Measurements from ENCODE around the gene PKDCC.
"Not testable (repeated sequence)": the region's sequence is repeated elsewhere in the genome, so short reads cannot be mapped to it uniquely, and the experiment has no call there.

PKDCC gene

DNA sequence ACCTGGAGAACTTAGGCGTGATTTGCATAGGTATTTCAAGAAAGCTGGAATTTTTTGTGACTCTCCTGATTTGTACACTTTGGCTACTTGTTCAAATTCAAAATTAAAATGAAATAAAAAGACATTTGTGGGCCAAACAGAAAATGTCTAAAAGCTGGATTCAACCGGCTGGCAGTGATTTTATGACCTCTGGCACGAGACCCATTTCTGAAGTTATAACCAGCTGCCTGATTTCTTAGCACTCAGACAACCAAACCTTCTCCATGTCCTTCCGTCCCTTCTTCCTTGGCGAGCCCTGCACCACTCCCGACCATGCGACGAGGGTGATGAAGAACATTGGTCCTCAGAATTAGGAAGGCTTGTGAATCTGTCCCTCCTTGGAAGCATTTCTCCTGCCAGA lies 19.7 kb downstream of the PKDCC start:
- DNase-seq: no peak

- no peak for DNase-seq
These were observed 20.9 kb downstream of the PKDCC start for GRCh38 chr2:42068571-42069178.

DNA sequence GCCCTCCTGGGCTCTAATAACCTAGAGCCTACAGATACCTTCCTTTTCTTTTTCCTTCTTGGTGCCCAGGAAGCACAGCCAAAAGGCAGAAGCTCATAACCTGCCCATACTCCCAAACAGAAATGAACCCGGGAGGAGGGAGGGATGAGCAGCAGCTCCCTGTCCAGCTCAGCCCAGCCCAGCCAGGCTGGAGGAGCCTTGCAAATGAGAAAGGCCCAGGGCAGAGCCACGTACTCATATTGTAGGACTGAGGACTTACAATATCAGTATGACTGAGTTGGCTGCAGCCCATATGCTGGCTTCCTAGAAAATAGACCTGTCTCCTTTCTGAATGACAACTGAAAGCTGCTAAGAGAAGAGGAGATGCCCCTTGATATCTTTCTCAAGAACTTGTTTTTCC lies 21.7 kb downstream of the PKDCC start:
- no peak for DNase-seq

- no peak for DNase-seq
These were observed 24.0 kb downstream of the PKDCC start for GRCh38 chr2:42071791-42072190.

DNA sequence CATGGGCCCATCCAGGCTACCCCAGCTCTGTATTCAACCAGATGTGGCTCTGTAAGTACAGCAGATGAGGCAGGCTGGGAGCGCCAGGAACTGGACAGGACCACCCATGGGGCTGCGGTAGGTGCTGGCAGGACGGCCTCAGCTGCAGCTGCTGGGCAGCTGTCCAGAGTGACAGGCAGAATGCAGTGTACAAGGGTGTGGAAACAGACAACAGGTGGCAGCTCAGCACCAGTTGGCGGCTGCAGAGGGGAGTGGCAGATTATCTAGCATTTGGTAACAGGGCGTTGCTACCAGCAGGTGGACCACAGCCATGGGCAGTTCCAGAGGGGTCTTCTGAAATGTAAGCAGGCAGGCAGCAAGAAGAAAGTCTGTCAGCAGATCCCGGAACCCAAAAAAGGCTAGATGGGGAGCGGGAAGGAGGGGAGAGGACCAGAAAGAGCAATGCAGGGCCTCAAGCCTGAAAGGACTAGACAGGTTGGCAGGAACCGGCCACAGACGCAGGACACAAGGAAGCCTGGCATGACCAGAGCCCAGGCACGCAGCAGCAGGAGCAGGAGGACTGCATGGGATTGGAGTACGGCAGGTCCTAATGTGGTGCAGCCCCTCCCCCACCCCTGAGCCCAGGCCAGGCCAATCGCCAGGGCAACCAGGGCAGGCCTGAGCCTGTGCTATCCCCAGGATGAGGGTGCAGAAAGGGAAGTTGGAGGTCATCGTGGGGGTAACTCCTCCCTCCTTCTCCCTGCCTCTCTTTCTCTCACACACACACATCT lies 24.7 kb downstream of the PKDCC start:
- DNase-seq: no peak

DNA sequence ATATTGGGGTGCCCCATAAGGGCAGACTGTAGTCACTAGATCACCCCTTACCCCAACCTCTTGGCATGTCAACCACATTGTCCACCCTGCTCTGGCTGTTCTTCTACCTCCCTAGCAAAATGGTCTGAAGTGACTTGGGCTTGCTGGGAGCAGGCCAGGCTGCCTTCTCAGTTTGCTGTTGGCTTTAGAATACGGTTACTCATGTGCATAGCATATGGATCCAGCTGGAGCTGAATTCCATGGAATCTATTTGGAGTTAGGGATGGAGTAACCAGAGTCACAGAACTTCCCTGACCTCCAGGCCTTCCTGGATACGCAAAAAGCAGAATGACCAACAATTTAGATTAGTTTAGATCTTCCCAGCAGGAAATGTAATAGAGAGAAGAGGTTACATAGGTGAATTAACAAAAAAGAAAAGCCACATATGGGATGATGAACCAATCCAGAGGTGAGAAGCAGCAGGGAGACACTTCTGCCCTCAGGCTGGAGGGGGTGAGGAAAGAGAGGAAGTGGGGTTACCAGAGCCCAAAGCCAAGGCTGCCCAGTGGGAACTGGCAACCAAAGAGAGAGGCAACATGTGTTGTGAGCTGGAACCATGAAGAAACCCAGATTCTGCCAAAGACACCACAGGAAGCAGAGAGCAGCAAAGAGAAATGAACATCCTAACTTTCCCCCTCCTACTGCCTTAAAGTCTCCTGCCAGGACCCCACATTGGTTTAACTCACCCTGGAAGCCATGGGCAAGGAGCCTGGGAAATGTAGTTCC lies 26.1 kb downstream of the PKDCC start:
- DNase-seq: no peak

- DNase-seq: no peak
These were observed 26.8 kb downstream of the PKDCC start for GRCh38 chr2:42074661-42075060.

- no peak for DNase-seq
These were observed 28.8 kb downstream of the PKDCC start for GRCh38 chr2:42076357-42077225.

DNA sequence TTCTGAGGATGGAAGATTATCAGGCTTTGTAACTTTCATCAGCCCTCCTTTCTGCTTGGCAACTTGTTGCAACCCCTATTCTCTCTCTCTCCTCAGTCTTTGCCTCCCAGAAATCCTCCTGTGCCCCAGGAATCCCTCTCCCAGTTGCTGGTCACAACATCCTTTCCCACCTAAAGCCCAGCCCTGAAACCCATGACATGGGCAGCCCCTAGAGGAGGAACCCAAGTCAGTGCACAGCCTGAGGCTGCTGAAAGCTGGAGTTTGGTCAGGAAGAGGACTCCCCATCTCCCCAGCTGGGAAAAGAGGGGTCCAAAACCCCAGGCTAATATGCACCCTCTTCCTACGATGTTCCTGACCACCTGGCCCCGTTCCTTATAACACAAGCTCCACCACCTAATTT lies 29.5 kb downstream of the PKDCC start:
- no peak for DNase-seq

DNA sequence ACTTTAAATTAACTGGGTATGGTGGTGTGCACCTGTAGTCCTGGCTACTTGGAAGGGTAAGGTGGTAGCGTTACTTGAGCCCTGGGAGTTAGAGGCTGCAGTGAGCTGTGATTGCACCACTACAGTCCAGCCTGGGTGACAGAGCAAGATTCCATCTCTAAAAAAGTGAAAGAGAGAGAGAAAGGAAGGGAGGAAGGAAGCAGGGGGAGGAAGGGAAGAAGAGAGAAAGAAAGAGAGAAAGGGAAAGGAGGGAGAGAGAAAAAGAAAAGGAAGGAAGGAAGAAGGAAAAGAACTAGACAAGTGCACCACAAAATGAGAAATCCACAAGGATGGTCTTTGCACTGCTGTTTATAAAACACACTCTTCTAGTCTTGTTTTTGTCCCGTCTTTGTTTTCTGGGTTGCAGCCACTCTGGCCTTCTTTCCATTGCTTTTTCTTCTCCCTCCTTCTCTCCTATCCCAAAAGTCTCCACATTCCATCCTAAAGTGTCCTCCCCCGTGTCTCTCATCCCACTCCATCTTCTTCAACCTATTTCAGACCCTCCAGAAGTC lies 32.0 kb downstream of the PKDCC start:
- DNase-seq: no peak

GRCh38 chr2:42081151-42081550 lies 33.3 kb downstream of the PKDCC start:
- DNase-seq: not testable (repeated sequence)

DNA sequence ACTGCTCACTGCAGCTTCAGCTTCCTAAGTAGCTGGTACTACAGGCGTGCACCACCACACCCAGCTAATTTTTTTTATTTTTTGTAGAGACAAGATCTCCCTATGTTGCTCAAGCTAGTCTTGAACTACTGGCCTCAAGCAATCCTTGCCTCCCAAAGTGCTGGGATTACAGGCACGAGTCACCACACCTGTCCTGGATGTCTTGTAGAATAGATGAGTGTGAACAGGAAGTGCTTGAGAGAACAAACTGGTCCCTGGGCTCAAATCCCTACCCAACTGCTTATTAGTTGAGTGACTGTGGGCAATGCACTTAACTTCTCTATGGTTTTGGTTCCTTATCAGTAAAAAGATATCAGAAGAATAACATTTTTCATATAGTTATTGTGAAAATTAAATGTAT lies 34.2 kb downstream of the PKDCC start:
- DNase-seq: no peak

DNA sequence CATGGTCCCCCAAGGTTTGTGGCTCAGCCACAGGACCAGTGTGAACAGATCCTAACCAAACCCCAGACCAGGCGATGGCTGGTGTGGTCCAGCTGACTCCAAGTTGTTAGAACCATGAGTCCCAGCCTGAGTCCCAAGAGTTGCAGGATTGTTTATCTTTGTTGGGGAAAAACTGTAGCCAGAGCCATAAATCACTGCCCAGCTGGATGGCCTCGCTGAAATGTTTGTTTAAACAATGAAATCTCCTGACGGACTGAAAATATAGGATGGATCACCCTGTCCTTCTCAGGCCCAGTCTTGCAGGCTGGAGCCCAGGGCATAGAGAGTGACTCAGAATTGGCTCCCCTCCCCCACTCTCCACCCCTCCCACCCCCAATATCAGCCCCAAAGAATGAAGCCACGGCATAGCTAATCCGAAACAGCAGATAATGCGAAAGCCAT lies 36.4 kb downstream of the PKDCC start:
- no peak for DNase-seq

GRCh38 chr2:42085070-42085469 lies 37.2 kb downstream of the PKDCC start:
- not testable (repeated sequence) for DNase-seq

GRCh38 chr2:42085706-42086487 lies 38.1 kb downstream of the PKDCC start:
- DNase-seq: no peak

- peak; percentile 76 for DNase-seq
These were observed 38.7 kb downstream of the PKDCC start for GRCh38 chr2:42086500-42086953.

GRCh38 chr2:42087137-42087856 lies 39.5 kb downstream of the PKDCC start:
- no peak for DNase-seq

- DNase-seq: no peak
These were observed 40.0 kb downstream of the PKDCC start for GRCh38 chr2:42087857-42088195.

DNA sequence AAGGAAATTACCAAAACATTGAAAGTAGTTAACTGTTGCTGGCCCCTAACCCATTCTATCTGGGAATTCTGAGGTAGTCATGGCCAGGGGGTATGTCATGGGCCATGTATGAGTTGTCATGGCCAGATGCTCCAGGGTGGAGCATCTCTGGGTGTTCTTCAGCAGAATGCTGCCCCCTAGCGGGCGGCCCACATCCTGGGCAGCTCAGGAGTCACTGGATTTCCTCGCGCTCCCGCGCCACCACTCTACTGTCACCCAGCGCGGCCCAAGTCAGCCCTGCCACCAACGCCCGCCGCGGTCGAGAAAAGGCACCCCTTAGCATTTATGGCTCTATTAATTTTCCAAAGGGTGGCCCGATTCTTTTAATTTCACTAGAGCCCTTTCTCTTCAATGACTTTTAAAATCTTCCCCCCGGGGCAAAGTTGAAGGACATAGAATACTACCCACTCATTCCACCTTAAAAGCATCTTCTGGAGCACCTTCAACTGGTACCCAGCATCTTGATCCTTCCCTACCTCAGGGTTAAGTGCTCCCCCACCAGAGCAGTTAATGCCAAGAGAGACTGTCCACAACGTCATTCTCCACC lies 41.6 kb downstream of the PKDCC start:
- DNase-seq: peak; percentile 68

DNA sequence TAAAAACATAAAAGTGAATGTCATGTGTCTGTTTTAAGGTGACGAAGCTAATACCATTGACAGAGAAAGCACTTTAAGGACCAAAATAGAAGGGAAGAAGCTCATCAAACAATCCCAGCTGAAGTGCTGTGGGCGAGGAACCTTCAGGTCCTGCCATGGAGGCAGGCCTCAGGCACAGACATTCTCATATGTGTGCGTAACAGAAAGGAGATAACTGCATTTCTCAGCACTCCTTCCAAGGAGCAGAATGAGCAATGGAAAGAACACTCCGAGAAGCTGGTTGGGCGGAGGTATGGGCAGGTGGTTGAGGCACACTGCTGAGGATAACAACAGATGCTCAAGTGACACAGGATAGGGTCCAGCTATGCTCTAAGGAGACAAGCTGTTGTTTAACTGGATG lies 42.4 kb downstream of the PKDCC start:
- no peak for DNase-seq

GRCh38 chr2:42091671-42092070 lies 43.9 kb downstream of the PKDCC start:
- DNase-seq: no peak

All from hematopoietic multipotent progenitor cell treated with erythropoietin and hydrocortisone succinate and interleukin-3 and kit ligand, for 4 days (in vitro differentiated cells).